Measurements from ENCODE around the gene THG1L.

- TF ChIP-seq CTCF (IDR thresholded peaks at IDR 0.05) = no peak
- no peak for TF ChIP-seq POLR2A (IDR thresholded peaks at IDR 0.05)
These were observed 35.2 kb downstream of the THG1L start for GRCh38 chr5:157766442-157766841.

All from transverse colon (tissue), 3 donors.